Fibroblast of skin of back (primary cell): Measurements from ENCODE around the gene CNGA4.
A peak's percentile ranks its signal among the peaks of the same experiment; 100 is the strongest.
"Not testable (repeated sequence)": the region's sequence is repeated elsewhere in the genome, so short reads cannot be mapped to it uniquely, and the experiment has no call there.

Experiments used
- DNase-seq: peaks from one replicate; pipeline ENCODE4 v3.0.0-alpha.2; 2013

The CNGA4 gene

GRCh38 chr11:6225896-6226295 lies 13.0 kb upstream of the CNGA4 start:
- DNase-seq: no peak

DNA sequence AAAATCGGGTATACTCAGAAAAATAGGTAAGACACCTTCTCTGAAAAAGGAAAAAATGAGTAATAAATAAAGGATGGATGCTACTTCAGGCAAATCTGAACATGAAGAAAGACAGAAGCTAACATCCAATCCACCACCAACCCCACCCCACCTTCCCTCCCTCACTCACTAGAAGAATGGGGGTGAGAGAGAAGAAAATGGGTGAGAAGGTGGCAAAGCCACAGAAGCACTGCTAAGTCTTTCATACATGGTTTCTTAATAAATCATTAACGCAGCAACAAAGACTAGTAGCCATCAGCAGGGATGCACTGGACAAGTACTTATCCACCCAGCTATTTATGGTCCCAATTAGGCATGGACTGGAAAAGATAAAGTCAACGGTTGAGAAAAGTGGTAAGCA lies 10.4 kb upstream of the CNGA4 start:
- no peak for DNase-seq

DNA sequence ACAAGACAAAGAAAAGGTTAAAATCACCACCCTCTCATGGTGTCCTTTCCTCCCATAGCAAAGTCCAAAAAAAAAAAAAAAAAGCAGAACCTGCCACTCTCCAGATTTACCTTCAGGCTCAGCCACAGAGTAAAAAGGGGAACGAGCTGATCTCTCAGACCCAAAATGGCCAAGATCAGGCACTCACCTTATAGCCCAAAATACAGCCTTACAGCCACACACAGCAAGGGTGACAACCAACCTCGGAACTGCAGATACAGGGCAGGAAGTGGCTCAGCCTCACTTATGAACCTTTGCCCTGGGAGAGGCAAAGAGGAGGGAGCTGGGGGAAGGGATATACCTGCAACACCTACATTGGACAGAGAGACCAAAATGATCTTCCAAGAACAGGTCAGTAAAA lies 9.0 kb upstream of the CNGA4 start:
- DNase-seq: no peak

- DNase-seq: no peak
Observed at GRCh38 chr11:6232899-6233298, 6.0 kb upstream of the CNGA4 start.

- DNase-seq: no peak
Observed at GRCh38 chr11:6233984-6234386, 4.9 kb upstream of the CNGA4 start.

- peak; percentile 100 for DNase-seq
Observed at GRCh38 chr11:6234387-6235107, 4.3 kb upstream of the CNGA4 start, which contains the start of gene FHIP1B. Gene FHIP1B (minus strand): TSS chr11:6234636. CDS start chr11:6224516, 10,120 bp downstream.

DNA sequence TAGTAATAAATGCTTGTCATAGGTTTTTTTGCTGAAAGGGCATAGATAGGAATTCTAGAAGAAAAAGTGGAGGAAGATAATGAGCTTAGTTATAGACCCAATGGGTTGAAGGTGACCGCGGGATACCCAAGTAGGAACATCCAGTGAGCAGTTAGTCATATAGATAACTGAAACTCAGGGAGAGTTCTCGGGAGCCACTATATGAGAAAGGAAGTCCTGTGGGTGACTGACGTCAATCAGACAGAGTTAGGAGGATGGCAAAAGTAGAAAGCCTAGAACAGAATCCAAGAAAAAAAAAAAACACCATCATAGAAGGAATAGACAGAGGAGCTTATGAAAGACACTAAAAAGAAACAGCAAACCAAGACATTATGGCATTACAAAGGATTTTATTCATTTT lies 1.6 kb upstream of the CNGA4 start:
- no peak for DNase-seq

DNA sequence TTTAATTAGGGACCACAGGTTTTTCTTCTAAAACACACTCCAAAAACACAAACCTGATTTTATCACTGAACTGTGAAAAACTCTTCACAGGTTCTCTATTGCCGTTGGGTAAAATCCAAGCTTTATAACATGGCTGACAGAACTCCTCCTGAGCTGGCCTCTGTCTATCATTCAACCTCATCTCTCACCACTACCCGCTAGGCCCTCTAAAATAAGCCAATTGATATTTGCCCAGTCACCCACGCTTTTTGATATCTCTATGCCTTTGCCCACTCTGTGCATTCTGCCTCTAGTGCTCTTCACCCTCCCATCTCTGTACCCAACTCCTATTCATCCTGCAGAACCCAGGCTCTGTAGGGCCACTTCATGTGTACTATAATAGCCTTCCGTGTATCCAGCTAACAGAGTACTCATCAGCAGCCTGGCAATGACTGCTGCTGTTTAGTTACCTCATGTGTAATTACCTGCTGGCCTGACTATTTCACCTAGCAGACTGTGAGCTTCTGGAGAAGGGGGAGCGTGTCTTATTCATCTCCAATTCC lies 1.1 kb upstream of the CNGA4 start:
- DNase-seq: no peak

GRCh38 chr11:6240139-6240538 lies 1.2 kb downstream of the CNGA4 start:
- no peak for DNase-seq

DNA sequence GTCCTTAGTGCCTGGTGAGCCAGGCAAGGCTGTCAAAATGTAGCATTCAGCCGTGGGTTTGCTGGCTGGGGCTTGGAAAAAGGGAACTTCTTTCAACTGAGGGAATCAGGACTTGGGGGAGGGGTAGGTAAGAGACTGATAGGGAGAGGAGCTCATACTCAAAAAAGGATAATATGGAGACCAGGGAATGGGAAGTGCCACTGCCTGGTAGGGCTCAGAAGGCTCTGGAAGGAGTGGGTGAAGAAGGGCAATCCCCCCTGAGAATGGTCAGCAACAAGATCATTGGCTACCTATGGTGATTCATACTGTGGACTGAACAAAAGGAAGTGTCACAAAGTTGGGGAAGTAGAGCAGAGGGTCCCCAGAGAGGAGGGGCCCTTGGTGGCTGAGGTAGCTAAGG lies 1.9 kb downstream of the CNGA4 start:
- DNase-seq: no peak

DNA sequence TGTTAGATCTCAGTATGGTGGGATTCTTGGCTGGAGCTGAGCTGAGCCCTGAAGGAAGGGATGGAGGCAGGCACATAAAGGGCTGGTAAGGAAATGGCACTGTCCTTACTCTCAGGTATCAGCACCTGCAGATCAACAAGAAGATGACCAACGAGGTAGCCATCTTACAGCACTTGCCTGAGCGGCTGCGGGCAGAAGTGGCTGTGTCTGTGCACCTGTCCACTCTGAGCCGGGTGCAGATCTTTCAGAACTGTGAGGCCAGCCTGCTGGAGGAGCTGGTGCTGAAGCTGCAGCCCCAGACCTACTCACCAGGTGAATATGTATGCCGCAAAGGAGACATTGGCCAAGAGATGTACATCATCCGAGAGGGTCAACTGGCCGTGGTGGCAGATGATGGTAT lies 2.4 kb downstream of the CNGA4 start:
- DNase-seq: no peak

GRCh38 chr11:6245536-6245935 lies 6.6 kb downstream of the CNGA4 start:
- DNase-seq: no peak

DNA sequence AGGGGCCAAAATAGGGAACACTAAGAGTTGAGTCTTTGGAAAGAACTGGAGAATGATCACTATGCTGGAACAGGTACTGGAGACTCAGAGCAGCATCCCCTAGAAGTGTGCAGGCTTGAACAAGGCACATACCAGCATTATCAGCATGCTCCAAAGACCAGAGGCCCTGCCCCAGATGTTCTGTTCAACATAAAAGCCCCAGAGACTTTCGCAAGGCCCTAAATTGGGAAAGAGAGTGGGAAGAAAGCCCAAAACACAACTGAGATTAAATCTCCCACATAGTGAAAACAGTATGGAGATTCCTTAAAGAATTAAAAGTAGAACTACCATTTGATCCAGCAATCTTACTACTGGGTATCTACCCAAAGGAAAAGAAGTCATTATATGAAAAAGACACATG lies 9.4 kb downstream of the CNGA4 start:
- DNase-seq: no peak

DNA sequence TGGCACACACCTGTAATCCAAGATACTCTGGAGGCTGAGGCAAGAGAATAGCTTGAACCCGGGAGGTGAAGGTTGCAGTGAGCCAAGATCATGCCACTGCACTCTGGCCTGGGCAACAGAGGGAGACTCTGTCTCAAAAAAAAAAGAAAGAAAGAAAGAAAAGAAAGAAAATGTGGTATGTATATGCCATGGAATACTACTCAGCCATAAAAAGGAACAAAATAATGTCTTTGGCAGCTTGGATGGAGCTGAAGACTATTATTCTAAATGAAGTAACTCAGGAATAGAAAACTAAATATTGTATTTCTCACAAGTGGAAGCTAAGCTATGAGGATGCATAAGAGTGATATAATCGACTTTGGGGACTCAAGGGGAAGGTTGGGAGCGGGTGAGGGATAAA lies 10.0 kb downstream of the CNGA4 start:
- DNase-seq: not testable (repeated sequence)

- peak; percentile 52 for DNase-seq
Observed at GRCh38 chr11:6249770-6250555, 11.1 kb downstream of the CNGA4 start.

DNA sequence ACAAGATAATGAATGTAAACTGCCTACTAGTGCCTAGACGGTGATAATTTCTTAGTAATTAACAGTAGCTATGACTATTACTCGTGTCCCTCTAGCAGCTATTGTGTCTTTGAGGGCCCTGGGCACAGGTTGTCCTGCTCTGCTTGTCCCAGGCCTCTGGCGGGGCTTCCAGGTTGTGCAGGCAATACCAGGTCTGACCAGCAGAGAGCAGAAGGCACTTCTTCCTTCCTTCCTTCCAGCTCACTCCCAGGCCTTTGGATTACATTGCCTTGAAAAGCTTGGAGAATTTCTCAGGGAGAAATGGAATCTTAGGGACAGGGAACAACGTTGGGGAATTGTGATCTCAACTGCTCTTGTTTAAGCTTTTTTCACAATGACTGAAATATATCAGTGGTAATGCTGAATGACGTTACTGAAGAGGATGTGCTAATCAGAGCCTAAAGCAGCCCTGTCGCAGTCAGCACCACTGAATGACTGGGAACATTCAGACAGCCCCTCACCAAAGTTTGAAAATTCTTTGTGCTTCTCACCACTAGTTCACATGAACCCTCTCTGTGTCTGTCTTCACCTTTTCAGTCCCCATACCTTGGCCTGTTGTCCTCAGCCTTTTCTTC lies 12.3 kb downstream of the CNGA4 start:
- peak; percentile 68 for DNase-seq

DNA sequence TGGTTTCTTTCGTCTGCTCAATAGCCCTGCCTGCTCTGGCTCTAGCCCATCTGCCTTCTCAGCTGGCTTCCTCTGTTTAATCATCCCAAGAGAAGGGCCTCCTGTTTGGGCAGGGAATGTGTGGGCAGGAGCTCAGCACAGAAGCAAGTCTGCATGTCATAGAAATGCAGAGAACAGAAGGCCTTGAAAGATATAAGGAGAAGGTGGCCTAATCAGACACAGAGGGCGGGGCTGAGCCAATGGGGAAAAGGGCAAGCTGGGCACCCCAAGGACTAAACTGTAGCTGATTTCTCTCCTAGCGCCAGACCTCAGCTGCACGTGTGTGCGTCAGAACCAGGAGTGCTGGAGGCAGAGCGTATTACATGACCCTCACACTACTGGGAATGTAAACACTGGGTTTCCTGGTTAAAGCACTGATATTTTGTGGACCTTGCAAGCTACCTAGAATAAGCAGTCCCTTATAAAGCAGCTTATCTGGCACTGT lies 13.1 kb downstream of the CNGA4 start:
- DNase-seq: no peak

GRCh38 chr11:6253197-6253596 lies 14.3 kb downstream of the CNGA4 start:
- no peak for DNase-seq

GRCh38 chr11:6258141-6258540 lies 19.3 kb downstream of the CNGA4 start:
- no peak for DNase-seq

GRCh38 chr11:6258571-6259081 lies 19.7 kb downstream of the CNGA4 start:
- no peak for DNase-seq

- no peak for DNase-seq
Observed at GRCh38 chr11:6260207-6260726, 21.4 kb downstream of the CNGA4 start.

GRCh38 chr11:6263662-6264061 lies 24.8 kb downstream of the CNGA4 start:
- no peak for DNase-seq

DNA sequence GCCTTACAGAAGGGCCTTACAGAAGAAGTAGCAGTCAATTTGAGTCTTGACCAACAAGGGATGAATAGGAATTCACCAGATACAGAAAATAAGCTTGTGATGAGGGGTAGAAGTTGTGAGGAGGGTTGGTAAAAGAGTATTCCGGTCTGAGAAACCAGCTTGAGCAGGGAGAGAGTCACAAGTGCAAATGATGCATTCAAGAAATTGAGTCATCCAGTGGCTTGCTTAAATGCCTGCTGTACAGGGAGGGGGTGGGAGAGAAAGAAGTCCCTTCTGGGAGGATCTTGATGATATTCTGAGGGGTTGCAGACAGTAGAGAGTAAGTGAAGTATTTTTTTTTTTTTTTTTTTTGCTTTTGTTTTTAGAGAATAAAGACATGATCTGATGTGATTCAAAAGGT lies 29.9 kb downstream of the CNGA4 start:
- no peak for DNase-seq
